ENCODE measurements around the gene PIP4K2A. TPM values are rescaled to one million over a fixed set of nuclear protein-coding genes. Genes with fewer than 3 reads are reported as not detected.

Gene PIP4K2A
- total RNA-seq, 4 donors from 2014 or later = 2.6 to 14.9 (median 12.4) TPM

- no peaks in the 10 kb centered on the region for H3K36me3 ChIP-seq
Measured at GRCh38 chr10:22593026-22593425, 121.4 kb downstream of the PIP4K2A start.

GRCh38 chr10:22589851-22590514 is 124.4 kb downstream of the PIP4K2A start:
- Histone ChIP-seq H3K27ac (no peak overlapping the region), H3K27me3 (no peaks in the 10 kb centered on the region), H3K4me1 (no peaks in the 10 kb centered on the region), H3K4me3 (no peak overlapping the region), H3K9me3 (no peaks in the 10 kb centered on the region), H3K36me3 (no peaks in the 10 kb centered on the region)
- in situ Hi-C loops (cut with MboI; ENCODE audit: low pct_ligation_motif_present in 1 of 4, low pct_unique_long_range_greater_than_20kb in 1 of 4, low sequenced_read_pairs in 3 of 4) = loop anchor here in 2 of 4 donors (25.0 kb wide), 2 partner anchors 397 to 603 kb away; no protein-coding TSS in a partner anchor
- 82 to 87% methylated on average over 4 to 6 of the region's 6 CpGs for WGBS, 2 donors (ENCODE audit: low coverage in 1 of 2)
- TF ChIP-seq POLR2A (IDR thresholded peaks at IDR 0.05) (no peak), CTCF (IDR thresholded peaks at IDR 0.05) (no peak), EP300 (IDR thresholded peaks at IDR 0.05; ENCODE audit: low read depth) (no peak), POLR2AphosphoS5 (IDR thresholded peaks at IDR 0.05) (no peak)
- intact Hi-C loops (cut with DNase I; ENCODE audit: low total_unique reads) = no loop called here
- no peak for DNase-seq

More at GRCh38 chr10:22593026-22593425, 121.4 kb downstream of the PIP4K2A start:
- H3K9me3 ChIP-seq = no peaks in the 10 kb centered on the region
- peaks cover 0 to 7% (median 0%) of the 10 kb centered on the region in 4 donors for H3K4me1 ChIP-seq
- H3K27ac ChIP-seq = no peak overlapping the region
- WGBS, 2 donors (ENCODE audit: low coverage in 1 of 2) = 90 to 100% methylated on average over 1 to 3 of the region's 3 CpGs
- in situ Hi-C loops (cut with MboI; ENCODE audit: low pct_ligation_motif_present in 1 of 4, low pct_unique_long_range_greater_than_20kb in 1 of 4, low sequenced_read_pairs in 3 of 4) (loop anchor here in 2 of 4 donors (25.0 kb wide), 2 partner anchors 394 to 606 kb away; no protein-coding TSS in a partner anchor), intact Hi-C loops (cut with DNase I; ENCODE audit: low total_unique reads) (no loop called here)
- TF ChIP-seq EP300 (IDR thresholded peaks at IDR 0.05; ENCODE audit: low read depth) (no peak), POLR2AphosphoS5 (IDR thresholded peaks at IDR 0.05) (no peak), POLR2A (IDR thresholded peaks at IDR 0.05) (no peak), CTCF (IDR thresholded peaks at IDR 0.05) (no peak)
- no peak for DNase-seq
- no peak overlapping the region for H3K4me3 ChIP-seq
- H3K27me3 ChIP-seq = no peaks in the 10 kb centered on the region

GRCh38 chr10:22588462-22588861 is 125.9 kb downstream of the PIP4K2A start:
- Histone ChIP-seq H3K9me3 (no peaks in the 10 kb centered on the region), H3K4me3 (no peak overlapping the region), H3K4me1 (no peaks in the 10 kb centered on the region), H3K27me3 (no peaks in the 10 kb centered on the region), H3K36me3 (no peaks in the 10 kb centered on the region), H3K27ac (no peak overlapping the region)
- no peak for DNase-seq
- in situ Hi-C loops (cut with MboI; ENCODE audit: low pct_ligation_motif_present in 1 of 4, low pct_unique_long_range_greater_than_20kb in 1 of 4, low sequenced_read_pairs in 3 of 4) = loop anchor here in 2 of 4 donors (25.0 kb wide), 2 partner anchors 399 to 601 kb away; no protein-coding TSS in a partner anchor
- intact Hi-C loops (cut with DNase I; ENCODE audit: low total_unique reads) = no loop called here
- TF ChIP-seq CTCF (IDR thresholded peaks at IDR 0.05) (no peak), POLR2AphosphoS5 (IDR thresholded peaks at IDR 0.05) (no peak), EP300 (IDR thresholded peaks at IDR 0.05; ENCODE audit: low read depth) (no peak)
- 100% methylated on average over 1 of the region's 1 CpG for WGBS, 2 donors (ENCODE audit: low coverage in 1 of 2)

GRCh38 chr10:22583683-22584082 is 130.7 kb downstream of the PIP4K2A start:
- Histone ChIP-seq H3K4me1 (no peaks in the 10 kb centered on the region), H3K36me3 (no peaks in the 10 kb centered on the region), H3K27me3 (no peaks in the 10 kb centered on the region), H3K27ac (no peak overlapping the region), H3K4me3 (no peak overlapping the region), H3K9me3 (no peaks in the 10 kb centered on the region)
- intact Hi-C loops (cut with DNase I; ENCODE audit: low total_unique reads) (no loop called here), in situ Hi-C loops (cut with MboI; ENCODE audit: low pct_ligation_motif_present in 1 of 4, low pct_unique_long_range_greater_than_20kb in 1 of 4, low sequenced_read_pairs in 3 of 4) (loop anchor here in 2 of 4 donors (25.0 kb wide), 2 partner anchors 404 to 596 kb away; no protein-coding TSS in a partner anchor)
- 92% methylated on average over 5 of the region's 5 CpGs; no CpG with 5 or more reads in 1 of the 2 donors for WGBS, 2 donors (ENCODE audit: low coverage in 1 of 2)
- TF ChIP-seq POLR2AphosphoS5 (IDR thresholded peaks at IDR 0.05) (no peak), EP300 (IDR thresholded peaks at IDR 0.05; ENCODE audit: low read depth) (no peak), POLR2A (IDR thresholded peaks at IDR 0.05) (no peak), CTCF (IDR thresholded peaks at IDR 0.05) (no peak)
- DNase-seq = no peak
